HG02588 (cell line): ENCODE measurements around the gene DACT1.
A peak's percentile ranks its signal among the peaks of the same experiment; 100 is the strongest.

ENCODE experiments used
- ATAC-seq: cut with Tn5 transposase; IDR thresholded peaks from one replicate; pipeline ENCODE4 v1.9.1; 2021; ENCODE audit warnings: mild to moderate bottlenecking, moderate library complexity; ENCODE audit not compliant: unreplicated experiment

The DACT1 gene

DNA sequence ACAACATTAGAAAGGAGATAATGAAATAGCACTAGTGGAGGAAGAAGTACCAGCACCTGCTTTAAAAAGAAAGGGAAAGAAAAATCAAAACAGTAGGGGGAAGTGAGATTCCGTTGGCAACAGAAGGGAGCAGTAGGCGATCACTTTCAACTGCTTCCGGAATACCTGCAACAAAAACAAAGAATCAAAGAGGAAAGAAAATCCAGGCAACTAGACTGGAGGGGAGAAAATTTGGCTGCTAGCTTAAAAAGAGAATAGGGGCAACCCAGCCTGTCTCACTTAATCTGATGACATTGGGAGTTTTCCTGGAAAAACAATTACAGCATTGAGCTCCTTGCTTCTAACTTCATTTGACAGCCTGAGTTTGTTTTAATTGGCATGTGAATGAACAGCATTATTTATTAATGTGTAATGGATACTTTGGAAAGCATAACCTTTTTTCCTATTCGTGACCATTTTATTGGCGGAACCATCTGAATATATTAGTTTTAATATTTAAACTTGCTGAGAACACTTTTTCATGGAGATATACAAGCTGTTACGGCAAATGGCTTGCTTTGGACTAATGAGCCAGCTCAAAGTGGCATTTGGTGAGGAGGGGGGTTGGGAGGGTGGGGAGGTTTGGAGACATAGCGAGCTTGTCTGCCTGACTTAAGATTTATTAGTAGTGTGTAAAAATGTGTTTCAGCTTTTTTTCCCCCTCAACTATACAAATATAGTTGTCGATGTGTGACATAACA lies 2.5 kb upstream of the DACT1 start:
- ATAC-seq = no peak

DNA sequence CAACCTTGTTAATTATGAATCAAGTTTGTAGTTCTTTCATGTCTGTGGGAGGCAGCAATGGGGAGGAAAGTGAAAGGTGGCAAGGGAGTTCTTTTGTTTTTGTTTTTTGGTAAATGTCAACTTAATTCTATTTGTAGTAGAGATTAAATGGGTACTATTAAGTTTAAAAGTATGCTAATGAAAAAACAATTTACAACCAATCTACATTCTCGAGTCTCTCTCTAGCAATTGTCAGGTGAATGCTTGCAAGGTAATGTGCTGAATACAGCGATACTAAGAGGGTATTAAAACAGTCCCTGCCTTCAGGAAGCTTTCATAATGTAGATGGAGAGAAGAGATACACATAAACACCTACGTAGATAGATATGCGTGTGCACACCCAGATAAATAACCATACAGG lies 1.6 kb upstream of the DACT1 start:
- no peak for ATAC-seq

DNA sequence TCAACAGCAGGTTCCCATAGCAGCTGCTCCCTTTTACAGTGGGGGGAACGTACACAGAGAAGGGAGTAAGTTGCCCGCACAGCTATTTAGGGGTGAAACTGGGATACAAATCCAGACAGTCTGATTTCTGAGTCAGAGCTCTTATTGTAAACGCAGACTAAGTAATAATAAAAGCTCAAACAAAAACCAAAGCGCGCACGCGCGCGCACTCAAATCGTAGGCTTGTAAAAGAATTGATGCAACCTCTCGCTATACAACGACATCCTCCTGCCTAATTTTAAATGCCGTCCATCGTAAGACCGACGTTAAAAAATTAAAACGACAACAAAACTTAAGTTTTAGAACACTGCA lies 747 bp upstream of the DACT1 start:
- no peak for ATAC-seq

DNA sequence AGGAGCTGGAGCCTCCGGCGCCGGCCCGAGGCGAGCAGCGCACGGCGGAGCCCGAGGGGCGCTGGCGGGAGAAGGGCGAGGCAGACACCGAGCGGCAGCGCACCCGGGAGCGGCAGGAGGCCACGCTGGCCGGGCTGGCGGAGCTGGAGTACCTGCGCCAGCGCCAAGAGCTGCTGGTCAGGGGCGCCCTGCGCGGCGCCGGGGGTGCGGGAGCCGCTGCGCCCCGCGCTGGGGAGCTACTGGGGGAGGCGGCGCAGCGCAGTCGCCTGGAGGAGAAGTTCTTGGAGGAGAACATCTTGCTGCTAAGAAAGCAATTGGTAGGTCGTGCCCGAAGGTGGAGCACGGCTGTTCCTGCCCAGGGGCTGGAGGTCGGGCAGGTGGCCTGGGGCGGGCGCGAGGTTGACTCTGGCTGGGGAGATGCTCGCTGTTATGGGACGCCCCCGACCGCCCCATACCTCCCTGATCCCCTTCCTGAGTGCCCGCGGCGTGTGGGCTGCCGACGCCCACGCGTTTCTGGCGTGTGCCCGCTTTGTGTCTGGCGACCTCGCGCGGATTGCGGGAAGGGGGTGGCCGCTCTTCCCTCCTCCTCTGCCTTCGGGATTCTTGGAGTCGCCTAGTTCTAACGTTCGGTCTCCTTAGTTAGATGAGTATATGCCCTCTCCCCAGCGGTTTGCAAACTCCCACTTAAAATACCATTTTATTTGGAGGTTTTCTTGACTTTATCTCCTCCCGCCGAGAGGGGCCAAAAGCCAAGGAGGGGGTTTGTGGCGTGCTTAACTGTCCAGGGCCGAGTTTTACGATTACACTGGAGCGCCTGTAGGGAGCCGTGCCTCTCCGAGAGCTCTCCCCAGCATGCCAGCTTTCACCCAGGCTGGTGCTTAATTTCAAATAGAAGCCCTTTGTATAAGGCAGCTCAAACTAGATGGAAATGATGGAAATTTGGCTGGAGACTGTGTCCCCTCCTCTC lies 752 bp downstream of the DACT1 start:
- ATAC-seq = peak; percentile 33

DNA sequence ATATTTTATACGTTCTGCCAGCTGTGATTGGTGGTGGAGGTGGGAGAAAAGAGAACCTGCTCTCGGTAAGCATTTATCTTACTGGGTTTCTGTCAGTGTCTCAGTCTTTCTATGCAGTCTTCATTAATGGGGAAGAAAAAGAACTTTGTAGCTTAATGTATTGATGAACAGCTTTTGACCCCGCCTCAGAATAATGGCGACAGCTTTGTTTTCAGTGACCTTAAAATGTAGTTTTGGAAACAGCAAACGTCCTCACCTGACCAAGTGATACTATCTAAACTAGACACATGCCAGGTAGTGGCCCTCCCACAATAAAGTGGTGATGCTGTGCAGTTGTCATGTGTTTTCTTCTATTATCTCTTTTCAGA lies 1.4 kb downstream of the DACT1 start:
- ATAC-seq = no peak

DNA sequence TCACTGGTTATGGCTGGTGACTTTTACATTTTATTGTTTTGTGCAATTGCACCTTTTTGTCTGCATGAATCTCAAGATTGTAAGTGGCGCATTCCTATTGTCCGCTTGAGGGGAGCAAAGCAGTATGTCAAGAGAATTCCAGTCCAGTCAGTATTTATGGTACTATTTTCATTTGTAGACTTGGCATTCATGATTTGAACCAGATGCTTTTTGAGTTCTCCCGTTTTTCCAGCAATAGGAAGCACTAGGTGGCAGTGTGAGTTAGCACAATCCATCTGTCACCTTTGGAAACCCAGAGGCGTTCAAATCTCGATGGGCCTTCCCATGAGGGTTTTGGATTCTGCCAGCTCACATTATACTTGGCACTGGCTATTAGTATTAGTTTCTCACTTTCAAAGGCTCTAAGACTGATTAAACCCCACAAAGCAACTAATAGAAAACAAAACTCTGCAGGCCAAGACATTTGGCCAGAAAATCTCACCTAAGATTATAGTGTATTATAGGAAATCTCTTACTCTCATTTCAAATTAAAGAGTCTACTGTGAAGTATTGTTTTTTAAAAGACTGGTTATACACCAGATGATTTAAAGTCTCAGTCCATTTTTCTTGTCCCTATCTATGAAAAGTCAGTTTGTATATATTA lies 2.2 kb downstream of the DACT1 start:
- ATAC-seq = no peak

DNA sequence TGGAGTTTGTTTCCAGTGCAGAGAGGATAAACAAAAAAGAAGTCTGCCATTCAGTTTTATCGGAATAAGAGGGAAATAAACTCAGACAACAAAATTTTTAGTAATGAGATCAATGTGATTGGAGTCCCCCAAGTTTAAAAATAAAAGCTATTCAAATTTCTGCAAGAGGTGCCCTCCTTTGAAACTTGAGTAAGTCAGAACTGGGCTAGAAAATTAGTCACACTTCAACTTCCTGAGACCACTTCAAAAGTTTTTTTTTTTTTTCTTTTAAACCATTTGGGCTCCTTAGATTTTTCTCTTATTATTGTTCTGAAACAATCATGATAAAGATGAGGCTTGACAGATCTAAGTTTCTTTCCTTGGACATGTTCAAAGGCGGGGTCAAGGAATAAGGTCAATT lies 3.2 kb downstream of the DACT1 start:
- no peak for ATAC-seq

DNA sequence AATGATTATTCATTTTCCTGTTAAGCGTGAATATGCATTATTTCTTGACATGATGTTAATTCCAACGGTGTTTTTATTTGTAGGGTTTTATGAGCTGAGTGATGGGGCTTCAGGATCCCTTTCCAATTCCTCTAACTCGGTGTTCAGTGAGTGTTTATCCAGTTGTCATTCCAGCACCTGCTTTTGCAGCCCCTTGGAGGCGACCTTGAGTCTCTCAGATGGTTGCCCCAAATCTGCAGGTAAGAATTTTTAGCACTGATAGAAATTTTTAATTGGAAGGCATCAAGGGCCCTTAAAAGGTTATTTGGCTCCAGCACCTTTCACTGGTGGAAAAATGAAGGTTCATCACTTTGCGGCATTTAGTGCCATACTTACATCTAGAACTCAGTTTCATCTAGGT lies 3.7 kb downstream of the DACT1 start:
- ATAC-seq = no peak

DNA sequence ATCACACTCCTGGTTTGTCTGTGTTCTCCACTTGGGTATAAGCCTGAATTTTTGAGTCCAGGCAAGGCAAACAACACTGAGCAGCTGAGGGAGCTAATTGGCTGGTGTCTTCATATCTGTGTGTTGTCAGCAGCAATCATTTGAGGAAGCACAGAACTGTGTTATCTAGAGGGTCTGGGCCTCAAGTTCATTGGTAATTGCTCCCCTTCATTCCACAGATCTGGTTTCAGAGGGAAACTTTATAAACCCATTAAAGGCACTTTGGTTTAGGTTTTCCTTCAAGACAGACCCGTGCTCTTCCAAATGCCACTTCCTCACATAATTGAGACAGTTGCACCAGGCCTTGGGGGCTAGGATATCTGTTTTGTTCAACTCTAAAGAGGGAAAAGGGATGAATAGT lies 5.6 kb downstream of the DACT1 start:
- no peak for ATAC-seq

DNA sequence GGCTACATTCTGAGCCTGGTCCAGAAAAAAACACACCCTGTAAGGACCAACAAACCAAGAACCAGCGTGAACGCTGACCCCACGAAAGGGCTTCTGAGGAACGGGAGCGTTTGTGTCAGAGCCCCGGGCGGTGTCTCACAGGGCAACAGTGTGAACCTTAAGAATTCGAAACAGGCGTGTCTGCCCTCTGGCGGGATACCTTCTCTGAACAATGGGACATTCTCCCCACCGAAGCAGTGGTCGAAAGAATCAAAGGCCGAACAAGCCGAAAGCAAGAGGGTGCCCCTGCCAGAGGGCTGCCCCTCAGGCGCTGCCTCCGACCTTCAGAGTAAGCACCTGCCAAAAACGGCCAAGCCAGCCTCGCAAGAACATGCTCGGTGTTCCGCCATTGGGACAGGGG lies 7.9 kb downstream of the DACT1 start:
- ATAC-seq = no peak

DNA sequence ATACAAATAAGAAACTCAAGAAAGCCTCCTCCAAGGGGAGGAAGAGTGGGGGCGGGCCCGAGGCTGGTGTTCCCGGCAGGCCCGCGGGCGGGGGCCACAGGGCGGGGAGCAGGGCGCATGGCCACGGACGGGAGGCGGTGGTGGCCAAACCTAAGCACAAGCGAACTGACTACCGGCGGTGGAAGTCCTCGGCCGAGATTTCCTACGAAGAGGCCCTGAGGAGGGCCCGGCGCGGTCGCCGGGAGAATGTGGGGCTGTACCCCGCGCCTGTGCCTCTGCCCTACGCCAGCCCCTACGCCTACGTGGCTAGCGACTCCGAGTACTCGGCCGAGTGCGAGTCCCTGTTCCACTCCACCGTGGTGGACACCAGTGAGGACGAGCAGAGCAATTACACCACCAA lies 8.7 kb downstream of the DACT1 start:
- no peak for ATAC-seq

DNA sequence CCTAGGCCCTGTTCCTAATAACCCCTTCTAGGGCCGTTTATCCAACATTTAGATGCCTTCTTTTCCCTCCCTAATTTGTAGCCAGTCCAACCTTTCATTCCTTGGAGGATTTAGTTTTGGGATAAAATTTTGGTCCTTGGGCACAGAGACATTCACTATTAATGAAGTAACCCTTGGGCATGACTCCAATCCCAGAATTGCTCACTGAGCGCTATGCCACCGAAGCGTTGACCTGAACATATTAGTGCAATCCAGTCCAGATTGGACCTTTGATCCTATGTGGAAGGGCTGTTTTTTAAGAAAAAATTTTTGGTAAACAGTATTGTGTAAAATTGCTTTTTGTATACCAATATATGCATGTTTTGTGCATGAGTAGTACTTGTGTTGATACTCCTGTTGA lies 10.0 kb downstream of the DACT1 start:
- ATAC-seq = no peak

DNA sequence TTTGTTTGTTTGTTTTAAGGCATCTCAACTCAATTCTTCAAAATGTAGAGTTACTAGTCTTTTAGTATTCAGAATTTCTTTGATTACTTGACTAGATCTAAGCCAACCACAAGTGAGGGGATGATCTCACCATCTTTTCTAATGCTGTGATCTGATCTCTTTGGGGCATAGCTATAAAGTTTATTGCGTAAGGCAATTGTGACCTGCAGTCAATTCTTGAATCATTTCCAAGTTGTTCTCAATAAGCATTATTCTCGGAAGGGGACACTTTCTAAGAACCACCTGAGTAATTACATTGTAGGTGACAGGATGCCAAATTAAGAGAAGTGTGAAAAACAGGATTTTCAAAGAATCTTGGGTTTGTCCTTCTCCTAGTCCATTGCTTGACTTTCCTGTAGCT lies 13.1 kb downstream of the DACT1 start:
- no peak for ATAC-seq

DNA sequence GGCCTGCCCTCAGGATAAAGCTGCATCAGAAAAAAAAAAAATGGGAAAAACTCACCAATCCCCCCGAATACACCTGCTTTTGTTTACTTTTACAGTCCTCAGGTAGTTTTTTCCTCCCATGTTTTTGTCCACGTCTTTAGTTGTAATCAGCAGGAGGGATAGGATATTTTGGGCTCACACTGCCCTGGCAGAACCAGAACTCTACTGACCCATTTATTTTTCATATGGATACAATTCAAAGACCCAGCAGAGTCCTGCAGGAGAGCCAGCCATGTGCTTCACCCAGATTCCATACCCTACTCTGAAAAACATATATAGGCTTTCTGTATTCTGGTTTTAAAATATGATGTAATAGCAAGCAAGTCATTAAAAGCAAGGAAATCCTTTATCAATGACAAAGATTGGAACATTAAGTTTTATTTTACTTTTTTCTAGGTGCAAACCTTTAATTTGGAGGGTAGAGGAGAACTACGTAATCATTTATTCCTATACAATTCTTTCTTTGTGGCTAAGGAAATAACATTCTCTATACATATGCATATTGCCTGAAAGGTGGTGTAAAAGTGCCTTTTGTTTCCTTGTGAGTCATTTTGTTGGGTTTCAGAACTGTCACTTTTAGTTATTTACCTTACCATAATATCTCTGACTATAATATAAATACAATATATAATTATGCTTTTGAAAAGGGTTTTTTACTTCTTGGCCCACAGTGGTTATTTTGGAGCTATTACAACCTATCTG lies 19.1 kb downstream of the DACT1 start:
- no peak for ATAC-seq

DNA sequence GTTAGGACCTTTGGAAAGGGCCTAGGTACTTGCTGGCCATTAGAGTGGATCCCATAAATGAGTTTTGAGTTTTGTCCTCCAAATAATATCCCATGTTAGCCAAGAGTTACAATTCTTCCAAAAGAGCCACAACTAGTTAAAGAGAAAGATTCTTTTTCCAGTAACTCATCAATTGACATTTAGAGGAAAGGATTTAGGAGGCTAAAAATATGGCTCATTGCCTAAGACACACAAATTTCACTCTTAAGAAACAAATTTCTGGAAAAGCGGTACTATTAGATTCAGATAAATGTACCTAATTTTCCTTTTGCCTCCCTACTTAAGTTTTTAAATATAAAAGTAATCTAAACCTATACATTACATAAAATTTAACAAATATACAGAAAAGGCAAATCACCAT lies 21.3 kb downstream of the DACT1 start:
- ATAC-seq = no peak

DNA sequence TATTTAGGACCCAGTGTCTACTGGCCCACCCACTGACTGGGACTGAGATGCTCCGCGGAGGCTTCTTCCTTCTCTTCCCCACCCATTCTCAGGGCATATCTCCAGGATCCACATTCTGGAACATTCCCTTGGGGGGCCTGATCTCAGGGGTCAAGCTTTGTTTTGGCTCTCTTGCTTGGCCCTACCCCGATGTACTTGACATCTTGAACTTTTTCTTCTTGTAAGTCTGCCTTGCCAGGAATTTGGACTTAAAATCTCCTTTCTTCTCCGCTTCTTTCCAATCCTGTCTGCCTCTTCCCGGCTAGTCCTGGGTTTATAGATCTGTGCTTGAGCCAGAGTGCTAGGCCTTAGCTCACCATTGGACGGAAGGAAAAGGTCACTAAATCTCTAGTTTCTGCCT lies 22.1 kb downstream of the DACT1 start:
- ATAC-seq = no peak

DNA sequence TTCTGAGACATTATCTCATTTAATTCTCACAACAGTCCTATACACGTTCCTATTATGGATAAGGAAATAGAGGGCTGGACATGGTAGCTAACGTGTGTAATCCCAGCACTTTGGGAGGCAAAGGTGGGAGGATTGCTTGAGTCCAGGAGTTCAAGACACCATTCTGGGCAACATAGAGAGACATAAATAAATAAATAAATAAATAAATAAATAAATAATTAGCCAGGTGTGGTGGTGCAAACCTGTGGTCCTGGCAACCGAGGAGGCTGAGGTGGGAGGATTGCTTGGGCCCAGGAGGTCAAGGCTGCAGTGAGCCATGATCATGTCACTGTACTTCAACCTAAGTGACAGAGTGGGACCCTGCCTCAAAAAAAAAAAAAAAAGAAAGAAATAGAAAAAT lies 22.6 kb downstream of the DACT1 start:
- ATAC-seq = no peak

DNA sequence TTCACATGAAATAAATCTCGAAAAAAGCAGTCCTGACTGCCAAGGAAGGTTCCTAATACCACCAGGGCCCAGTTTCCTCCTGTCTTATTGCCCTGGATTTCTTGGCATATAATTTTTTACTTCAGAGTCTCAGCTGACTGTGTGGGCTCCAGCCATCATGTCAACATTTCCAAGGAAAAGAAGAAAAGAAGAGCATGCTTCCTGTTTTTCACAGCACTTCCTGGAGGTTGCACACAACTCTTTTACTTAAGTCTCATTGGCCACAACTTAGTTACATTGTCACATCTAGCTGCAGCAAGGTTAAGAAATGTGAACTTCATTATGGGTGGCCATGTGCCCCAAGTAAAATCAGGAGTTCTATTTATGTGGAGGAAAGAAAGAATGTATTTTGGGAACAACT lies 24.3 kb downstream of the DACT1 start:
- ATAC-seq = no peak

DNA sequence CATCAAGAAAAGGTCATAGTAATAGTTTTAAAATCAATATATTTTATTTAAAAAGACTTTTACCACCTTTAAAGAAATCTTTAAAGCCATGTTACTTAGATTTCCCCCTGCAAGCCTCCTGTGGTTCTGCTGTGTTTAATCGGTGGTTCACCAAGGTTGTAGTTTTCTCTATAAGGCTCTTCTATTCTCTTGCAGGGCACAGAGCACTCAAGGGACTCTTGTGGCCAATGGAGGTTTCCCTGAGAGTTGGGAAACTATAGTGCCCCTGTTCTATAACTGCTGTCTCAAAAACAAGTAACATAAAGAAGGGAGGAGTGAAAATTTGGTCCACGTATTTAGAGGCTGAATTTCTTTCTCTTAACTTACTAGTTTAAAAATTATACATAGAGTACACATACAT lies 25.0 kb downstream of the DACT1 start:
- ATAC-seq = no peak

DNA sequence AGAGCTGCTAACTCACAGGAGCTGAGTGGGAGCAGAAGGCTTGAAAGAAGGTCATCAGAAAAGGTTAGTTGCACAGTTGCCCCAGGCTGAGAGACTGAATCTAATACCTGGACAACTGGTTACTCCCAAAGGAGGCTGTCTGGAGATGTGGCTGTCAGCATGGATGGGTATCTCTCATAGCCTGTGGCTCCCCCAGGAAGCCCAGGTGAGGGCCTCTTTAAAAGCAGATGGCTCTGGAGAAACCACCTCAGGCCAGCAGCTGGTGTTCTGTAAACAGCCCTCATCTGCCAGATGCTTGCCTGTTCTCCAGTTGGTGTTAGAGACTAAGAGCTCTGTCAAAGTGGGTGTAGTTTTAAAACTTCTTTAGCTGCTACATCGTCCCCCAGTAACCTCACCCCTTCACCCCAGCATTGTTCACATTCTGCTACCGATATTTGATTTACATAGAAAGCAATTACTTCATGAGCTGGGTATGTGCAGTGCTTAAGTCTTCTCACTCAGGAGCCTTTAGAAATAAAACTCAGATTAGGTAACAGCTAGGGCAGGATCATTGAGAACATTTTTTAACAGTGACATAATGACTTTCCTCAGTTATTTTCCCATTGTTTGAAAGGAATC lies 25.8 kb downstream of the DACT1 start:
- no peak for ATAC-seq
